Hepatocyte (in vitro differentiated cells): ENCODE results near the gene MRPL20.
A peak's percentile ranks its signal among the peaks of the same experiment; 100 is the strongest.

Experiments used
- EZH2 ChIP-seq: fragments of 200-600 bp; sonication (generic); IDR thresholded peaks from 2 replicates; pipeline ENCODE4 v1.6.1; 2016; ENCODE audit warnings: antibody characterized with exemption, mild to moderate bottlenecking, borderline replicate concordance
- EZH2phosphoT487 ChIP-seq: fragments of 200-600 bp; sonication (generic); IDR thresholded peaks from one replicate; pipeline ENCODE4 v1.6.1; 2018; ENCODE audit warnings: antibody characterized with exemption, mild to moderate bottlenecking, low read depth, moderate library complexity; ENCODE audit not compliant: unreplicated experiment, severe bottlenecking
- TF ChIP-seq, protein P1 (sequence below): fragments of 200-600 bp; sonication (generic); IDR thresholded peaks from 2 replicates; pipeline ENCODE4 v1.5.1; 2016; ENCODE audit warnings: antibody characterized with exemption, mild to moderate bottlenecking; ENCODE audit not compliant: poor library complexity

DNA sequence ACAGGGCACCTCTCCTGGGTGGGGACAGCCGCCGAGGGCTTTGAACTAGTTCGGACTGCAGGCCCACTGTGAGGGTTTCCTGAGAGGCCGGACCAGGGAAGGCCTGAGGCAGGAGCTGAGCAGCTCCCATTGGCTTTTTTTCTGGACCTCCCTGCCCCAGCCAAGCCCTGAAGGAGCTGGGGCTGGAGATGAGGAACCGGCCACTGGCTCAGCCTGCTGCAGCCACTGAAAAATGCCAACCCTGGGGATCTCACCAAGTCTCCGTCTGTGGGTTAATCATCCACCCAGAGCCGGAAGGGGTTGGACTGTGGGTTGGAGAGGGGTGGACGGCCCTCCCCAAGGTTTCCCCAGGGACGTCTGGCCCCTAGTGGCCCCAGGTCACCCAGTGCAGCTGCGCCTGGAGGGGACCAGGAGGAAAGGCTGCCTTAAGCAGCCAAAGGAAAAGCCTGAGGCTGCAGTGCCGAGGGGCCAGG lies 30.8 kb upstream of the MRPL20 start:
- TF ChIP-seq, protein P1, sequence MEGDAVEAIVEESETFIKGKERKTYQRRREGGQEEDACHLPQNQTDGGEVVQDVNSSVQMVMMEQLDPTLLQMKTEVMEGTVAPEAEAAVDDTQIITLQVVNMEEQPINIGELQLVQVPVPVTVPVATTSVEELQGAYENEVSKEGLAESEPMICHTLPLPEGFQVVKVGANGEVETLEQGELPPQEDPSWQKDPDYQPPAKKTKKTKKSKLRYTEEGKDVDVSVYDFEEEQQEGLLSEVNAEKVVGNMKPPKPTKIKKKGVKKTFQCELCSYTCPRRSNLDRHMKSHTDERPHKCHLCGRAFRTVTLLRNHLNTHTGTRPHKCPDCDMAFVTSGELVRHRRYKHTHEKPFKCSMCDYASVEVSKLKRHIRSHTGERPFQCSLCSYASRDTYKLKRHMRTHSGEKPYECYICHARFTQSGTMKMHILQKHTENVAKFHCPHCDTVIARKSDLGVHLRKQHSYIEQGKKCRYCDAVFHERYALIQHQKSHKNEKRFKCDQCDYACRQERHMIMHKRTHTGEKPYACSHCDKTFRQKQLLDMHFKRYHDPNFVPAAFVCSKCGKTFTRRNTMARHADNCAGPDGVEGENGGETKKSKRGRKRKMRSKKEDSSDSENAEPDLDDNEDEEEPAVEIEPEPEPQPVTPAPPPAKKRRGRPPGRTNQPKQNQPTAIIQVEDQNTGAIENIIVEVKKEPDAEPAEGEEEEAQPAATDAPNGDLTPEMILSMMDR, result peak; percentile 11
- no peak for TF ChIP-seq EZH2
- no peak for TF ChIP-seq EZH2phosphoT487
